ENCODE results near the gene TPPP2. TPM values are rescaled to one million over a fixed set of nuclear protein-coding genes. Genes with fewer than 3 reads are reported as not detected.

The TPPP2 gene
- total RNA-seq, 2 donors from 2014 or later = 1.3 TPM; not detected in 1

GRCh38 chr14:21063479-21063878 lies 33.5 kb downstream of the TPPP2 start:
- ATAC-seq (peak; percentile 64), DNase-seq (peak in 3 of 4 donors; percentile 46 to 65 (median 55))
- no peaks in the 10 kb centered on the region for H3K27me3 ChIP-seq
- H3K27ac ChIP-seq = peak overlapping the region in 3 of 4 donors; percentile 28 to 55 (median 52)
- H3K4me3 ChIP-seq = no peak overlapping the region
- H3K4me1 ChIP-seq = peaks cover 30% of the 10 kb centered on the region
- TF ChIP-seq POLR2A (IDR thresholded peaks at IDR 0.05) = no peak
- no peak for TF ChIP-seq CTCF (IDR thresholded peaks at IDR 0.05)
- H3K9me3 ChIP-seq = no peaks in the 10 kb centered on the region
- H3K36me3 ChIP-seq (replicated peaks in 1 of 2; ENCODE audit: insufficient read depth in 1 of 2, low read depth in 2 of 2) = no peaks in the 10 kb centered on the region
- WGBS, 2 donors = 57 to 64% methylated on average over 3 of the region's 3 CpGs
- intact Hi-C loops (cut with DNase I) = no loop called here

- no peaks in the 10 kb centered on the region for H3K27me3 ChIP-seq
- no peaks in the 10 kb centered on the region for H3K36me3 ChIP-seq (replicated peaks in 1 of 2; ENCODE audit: insufficient read depth in 1 of 2, low read depth in 2 of 2)
- WGBS, 2 donors = 53 to 56% methylated on average over 7 of the region's 7 CpGs
- intact Hi-C loops (cut with DNase I) = no loop called here
- no peak overlapping the region for H3K4me3 ChIP-seq
- no peaks in the 10 kb centered on the region for H3K9me3 ChIP-seq
- TF ChIP-seq CTCF (IDR thresholded peaks at IDR 0.05) (no peak), POLR2A (IDR thresholded peaks at IDR 0.05) (no peak)
- DNase-seq (no peak), ATAC-seq (no peak)
- no peak overlapping the region for H3K27ac ChIP-seq
- peaks cover 37% of the 10 kb centered on the region for H3K4me1 ChIP-seq
Measured at GRCh38 chr14:21066882-21067502, 37.0 kb downstream of the TPPP2 start.

- peak; percentile 33 for ATAC-seq
- 3% methylated on average over 30 to 41 of the region's 45 CpGs for WGBS, 2 donors
Measured at GRCh38 chr14:21068521-21069387, 38.7 kb downstream of the TPPP2 start.

GRCh38 chr14:21069388-21070082 lies 39.5 kb downstream of the TPPP2 start:
- peak overlapping the region; percentile 78 to 90 (median 86) for H3K27ac ChIP-seq
- H3K9me3 ChIP-seq = no peaks in the 10 kb centered on the region
- no peaks in the 10 kb centered on the region for H3K36me3 ChIP-seq (replicated peaks in 1 of 2; ENCODE audit: insufficient read depth in 1 of 2, low read depth in 2 of 2)
- peaks cover 34% of the 10 kb centered on the region for H3K4me1 ChIP-seq
- ATAC-seq (peak; percentile 54), DNase-seq (peak; percentile 52 to 65 (median 56))
- no peaks in the 10 kb centered on the region for H3K27me3 ChIP-seq
- TF ChIP-seq CTCF (IDR thresholded peaks at IDR 0.05) (no peak), POLR2A (IDR thresholded peaks at IDR 0.05) (peak in 2 of 3 donors; percentile 48 to 65)
- 1 to 6% methylated on average over 6 to 40 of the region's 40 CpGs for WGBS, 2 donors
- intact Hi-C loops (cut with DNase I) = no loop called here
- peak overlapping the region; percentile 40 to 41 for H3K4me3 ChIP-seq

More at GRCh38 chr14:21068521-21069387, 38.7 kb downstream of the TPPP2 start:
- no peaks in the 10 kb centered on the region for H3K36me3 ChIP-seq (replicated peaks in 1 of 2; ENCODE audit: insufficient read depth in 1 of 2, low read depth in 2 of 2)
- TF ChIP-seq POLR2A (IDR thresholded peaks at IDR 0.05) (no peak), CTCF (IDR thresholded peaks at IDR 0.05) (peak; percentile 42 to 71 (median 67))
- H3K4me3 ChIP-seq = no peak overlapping the region
- DNase-seq = peak; percentile 68 to 73 (median 70)
- H3K9me3 ChIP-seq = no peaks in the 10 kb centered on the region
- H3K27me3 ChIP-seq = no peaks in the 10 kb centered on the region
- H3K27ac ChIP-seq = peak overlapping the region; percentile 78 to 90 (median 86)
- intact Hi-C loops (cut with DNase I) = no loop called here
- H3K4me1 ChIP-seq = peaks cover 37% of the 10 kb centered on the region
